NCI-H2227 treated with DMSO at 0.1 percent for 48 hours (cell line): ENCODE data around the gene ADGRL3.

Experiments used
- DNase-seq: peaks from one replicate; lab custom pipeline; 2025; lab: John Stamatoyannopoulos, UW

The ADGRL3 gene

GRCh38 chr4:61200187-61200915 lies at the start of gene ADGRL3:
Gene ADGRL3 (plus strand): TSS chr4:61200326.
- no peak for DNase-seq

GRCh38 chr4:61152433-61152832 lies 47.7 kb upstream of the ADGRL3 start:
- DNase-seq: no peak

- no peak for DNase-seq
Observed at GRCh38 chr4:61160478-61160877, 39.6 kb upstream of the ADGRL3 start.

- DNase-seq: no peak
Observed at GRCh38 chr4:61162116-61162515, 38.0 kb upstream of the ADGRL3 start.

GRCh38 chr4:61173799-61174198 lies 26.3 kb upstream of the ADGRL3 start:
- no peak for DNase-seq

- DNase-seq: no peak
Observed at GRCh38 chr4:61175495-61175894, 24.6 kb upstream of the ADGRL3 start.

GRCh38 chr4:61177367-61177766 lies 22.8 kb upstream of the ADGRL3 start:
- no peak for DNase-seq

GRCh38 chr4:61180405-61180804 lies 19.7 kb upstream of the ADGRL3 start:
- DNase-seq: no peak

GRCh38 chr4:61182915-61183314 lies 17.2 kb upstream of the ADGRL3 start:
- DNase-seq: no peak

- DNase-seq: no peak
Observed at GRCh38 chr4:61185288-61185687, 14.8 kb upstream of the ADGRL3 start.

- DNase-seq: no peak
Observed at GRCh38 chr4:61192392-61192791, 7.7 kb upstream of the ADGRL3 start.

GRCh38 chr4:61193863-61194262 lies 6.3 kb upstream of the ADGRL3 start:
- DNase-seq: no peak

- DNase-seq: no peak
Observed at GRCh38 chr4:61194571-61194970, 5.6 kb upstream of the ADGRL3 start.

GRCh38 chr4:61195101-61195500 lies 5.0 kb upstream of the ADGRL3 start:
- DNase-seq: no peak

GRCh38 chr4:61198686-61199085 lies 1.4 kb upstream of the ADGRL3 start:
- DNase-seq: no peak

GRCh38 chr4:61199873-61200186 lies 296 bp upstream of the ADGRL3 start:
- DNase-seq: peak; percentile 30

GRCh38 chr4:61200916-61201526 lies 895 bp downstream of the ADGRL3 start:
- DNase-seq: no peak

GRCh38 chr4:61201561-61201960 lies 1.4 kb downstream of the ADGRL3 start:
- DNase-seq: no peak

- no peak for DNase-seq
Observed at GRCh38 chr4:61201961-61202637, 2.0 kb downstream of the ADGRL3 start.

GRCh38 chr4:61202638-61203435 lies 2.7 kb downstream of the ADGRL3 start:
- no peak for DNase-seq

- peak; percentile 15 for DNase-seq
Observed at GRCh38 chr4:61203436-61203790, 3.3 kb downstream of the ADGRL3 start.

GRCh38 chr4:61204353-61205060 lies 4.4 kb downstream of the ADGRL3 start:
- DNase-seq: no peak
